Left cardiac atrium (tissue), 4 donors: Measurements from ENCODE around the gene CUX1. TPM values are rescaled to one million over a fixed set of nuclear protein-coding genes. Genes with fewer than 3 reads are reported as not detected.
"Not testable (repeated sequence)": the region's sequence is repeated elsewhere in the genome, so short reads cannot be mapped to it uniquely, and the experiment has no call there.

Experiments
- ATAC-seq, 2 donors: fragments of 200-7000 bp; cut with Tn5 transposase; one replicate each; pipeline ENCODE4 v1.9.1; 2020; ENCODE audit warnings: mild to moderate bottlenecking in 2 of 2, moderate library complexity in 2 of 2
- DNase-seq: peaks from one replicate; pipeline ENCODE4 v3.0.0-alpha.2; 2020
- intact Hi-C, 2 donors: fragments of 100-400 bp; cut with DNase I; formaldehyde crosslinking; loops; one replicate each; pipeline versions ENCODE4 v1.14.1 to v1.15.1; 2022 to 2023
- total RNA-seq, 2 donors: library from RNA; stranded (reverse); fragmentation: NEBNext Ultra II Directional; extraction: Animal tissue kit (Norgen Biotek cat#: 25700); gene quantifications; one replicate each; pipeline ENCODE4 v1.2.1, GENCODE V29; 2021
- donor health status: DM: no; HTN: yes; CAD: no.
- donor health status: DM: no; HTN: yes; CAD: no; lungs with severe emphysema.
- donor health status: DM: yes; HTN: yes; CAD: no.
- donor health status: Dilated cardiomyopathy.

The CUX1 gene
- total RNA-seq, 2 donors from 2014 or later, result 81.6 to 108 TPM

DNA sequence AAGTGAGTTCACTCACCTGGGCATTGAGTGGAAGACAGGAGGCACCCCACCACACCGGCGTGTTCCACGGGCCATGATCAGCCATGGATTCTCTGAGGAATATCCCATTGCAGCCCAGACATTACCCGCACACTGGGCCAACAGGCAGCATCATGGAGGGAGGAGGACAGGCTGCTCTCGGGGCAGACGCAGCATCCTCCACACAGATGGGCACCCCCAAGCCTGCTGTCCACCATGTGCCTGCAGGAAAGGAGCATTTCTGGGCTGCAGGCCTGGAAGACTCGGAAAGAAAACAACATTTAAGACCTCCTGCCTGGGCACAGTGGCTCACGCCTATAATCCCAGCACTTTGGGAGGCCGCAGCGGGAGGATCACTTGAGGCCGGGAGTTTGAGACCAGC, 398.3 kb downstream of the CUX1 start:
- intact Hi-C loops, result no loop called here
- no peak for ATAC-seq

DNA sequence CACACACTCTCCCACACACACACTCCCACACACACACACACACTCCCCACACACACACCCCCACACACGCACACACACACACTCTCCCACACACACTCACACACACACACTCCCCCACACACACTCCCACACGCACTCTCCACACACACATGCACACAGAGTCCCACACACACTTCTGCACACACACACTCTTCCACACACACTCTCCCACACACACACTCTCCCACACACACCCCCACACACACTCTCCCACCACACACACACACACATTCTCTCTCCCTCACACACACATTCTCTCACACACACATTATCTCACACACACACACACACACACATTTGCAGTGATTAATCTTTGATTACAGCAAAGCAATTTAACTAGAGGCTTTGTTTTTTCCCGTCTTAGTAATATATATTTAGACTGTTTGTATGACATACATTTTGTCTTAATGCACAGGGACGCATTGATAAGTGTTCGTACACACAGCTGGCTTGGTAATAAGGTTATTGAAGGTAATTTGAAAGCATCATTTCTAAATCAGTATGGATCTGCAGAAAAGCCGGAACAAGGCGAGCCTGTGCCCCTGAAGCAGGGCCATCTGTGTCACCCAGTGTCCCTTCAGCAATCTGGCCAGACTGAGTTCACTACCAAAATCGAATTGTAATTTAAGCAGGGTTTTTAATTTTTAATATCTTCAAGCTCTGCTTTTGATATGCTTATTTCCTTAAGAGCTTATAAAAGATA, 399.3 kb downstream of the CUX1 start:
- intact Hi-C loops, result no loop called here
- no peak for DNase-seq
- no peak for ATAC-seq

More for the DNA sequence above, 398.3 kb downstream of the CUX1 start:
- DNase-seq, result no peak

DNA sequence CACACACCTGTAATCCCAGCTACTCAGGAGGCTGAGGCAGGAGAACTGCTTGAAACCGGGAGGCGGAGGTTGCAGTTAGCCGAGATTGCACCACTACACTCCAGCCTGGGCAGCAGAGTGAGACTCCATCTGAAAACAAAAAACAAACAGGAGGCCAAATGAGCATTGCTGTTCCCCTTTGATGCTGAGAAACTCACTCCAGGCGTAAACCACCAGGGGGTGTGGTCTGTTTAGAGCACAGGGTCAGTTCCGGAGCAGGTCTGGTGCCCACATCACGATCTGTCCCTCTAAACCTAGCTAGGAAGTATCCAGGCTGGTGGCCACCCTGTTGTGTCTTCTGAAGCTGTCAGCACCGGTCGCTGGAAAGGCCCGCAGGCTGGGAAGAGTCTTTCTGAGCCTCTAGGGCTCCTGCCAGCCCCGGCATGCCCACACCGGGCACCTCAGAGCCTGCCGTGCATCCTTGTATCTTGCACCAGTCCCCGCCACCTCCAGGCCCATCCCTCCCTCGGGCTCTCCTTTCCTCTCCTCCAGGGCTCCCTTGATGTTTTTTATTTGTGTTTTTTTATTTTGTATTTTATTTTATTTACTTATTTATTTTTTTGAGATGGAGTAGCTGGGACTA, 402.9 kb downstream of the CUX1 start:
- DNase-seq, result no peak

DNA sequence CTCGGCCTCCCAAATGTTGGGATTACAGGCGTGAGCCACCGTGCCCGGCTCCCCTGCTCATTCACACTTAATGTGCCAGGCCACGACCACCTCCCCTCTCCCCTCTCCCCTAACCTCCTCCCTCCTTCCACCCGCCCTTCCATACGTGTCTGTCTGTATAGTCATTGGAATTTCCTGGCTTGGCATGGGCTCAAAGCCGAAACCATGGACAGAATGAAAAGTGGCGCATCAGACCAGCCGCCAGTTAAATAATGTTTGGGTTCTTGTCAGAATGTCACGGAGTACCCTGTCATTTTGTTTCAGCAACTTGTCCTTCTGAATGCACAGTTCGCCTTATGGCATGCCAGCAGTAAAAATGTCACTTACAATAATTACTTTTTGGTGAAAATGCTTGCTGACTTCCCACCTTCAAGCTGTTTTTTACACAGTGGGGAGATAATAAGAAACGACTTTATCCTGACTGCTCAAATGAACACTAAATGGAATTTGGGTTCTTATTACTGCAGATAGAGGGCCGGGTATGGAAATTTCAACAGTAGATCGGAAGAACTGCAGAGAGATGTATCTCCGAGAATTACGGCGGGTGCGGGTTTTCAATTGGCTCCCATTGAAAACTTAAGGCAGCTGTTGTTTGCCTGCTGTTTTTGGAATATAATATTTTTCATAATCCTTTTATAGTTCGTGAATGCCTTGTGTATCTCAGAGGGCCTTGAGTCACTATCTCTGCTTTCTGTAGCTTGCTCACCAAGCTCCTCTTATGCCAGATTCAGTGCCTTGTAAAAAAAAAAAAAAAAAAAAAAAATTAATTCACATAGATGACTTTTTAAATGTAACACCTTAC, 403.8 kb downstream of the CUX1 start:
- DNase-seq (no peak), ATAC-seq (no peak)
- intact Hi-C loops, result no loop called here

More for the DNA sequence above, 402.9 kb downstream of the CUX1 start:
- peak in 1 of 2 donors; percentile 31 for ATAC-seq
- intact Hi-C loops, result no loop called here

DNA sequence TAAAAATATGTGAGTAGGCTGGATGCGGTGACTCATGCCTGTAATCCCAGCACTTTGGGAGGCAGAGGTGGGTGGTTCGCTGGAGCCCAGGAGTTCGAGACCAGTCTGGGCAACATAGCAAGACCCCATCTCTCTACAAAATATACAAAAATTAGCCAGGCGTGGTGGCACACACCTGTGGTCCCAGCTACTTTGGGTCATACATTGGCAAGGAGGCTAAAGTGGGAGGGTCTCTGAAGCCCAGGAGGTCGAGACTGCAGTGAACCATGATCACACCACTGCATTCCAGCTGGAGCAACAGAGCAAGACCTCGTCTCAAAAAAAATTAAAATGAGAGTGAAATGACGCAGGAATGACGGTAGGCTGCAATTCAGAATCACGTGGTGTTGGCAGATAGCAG, 404.5 kb downstream of the CUX1 start:
- DNase-seq (no peak), ATAC-seq (no peak)
- intact Hi-C loops, result no loop called here

DNA sequence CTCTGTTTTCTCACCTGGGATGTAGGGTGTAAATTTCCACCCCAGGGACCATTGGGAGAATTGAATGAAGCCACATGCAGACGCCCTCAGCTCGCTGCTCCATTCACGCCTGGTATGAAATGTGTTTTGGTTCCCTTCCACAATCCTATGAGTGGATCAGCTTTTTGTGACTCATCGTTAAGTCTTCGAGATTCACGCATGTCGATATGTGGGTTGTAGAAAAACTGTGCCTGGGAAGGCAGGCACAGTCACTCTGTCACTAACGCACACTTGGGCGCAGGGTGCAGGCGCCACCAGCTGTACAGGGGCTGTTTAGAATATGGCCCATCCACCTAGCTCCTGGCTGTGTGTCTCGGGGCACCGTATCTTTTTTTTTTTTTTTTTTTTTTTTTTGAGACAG, 405.0 kb downstream of the CUX1 start:
- DNase-seq, result no peak
- intact Hi-C loops, result no loop called here
- no peak for ATAC-seq

DNA sequence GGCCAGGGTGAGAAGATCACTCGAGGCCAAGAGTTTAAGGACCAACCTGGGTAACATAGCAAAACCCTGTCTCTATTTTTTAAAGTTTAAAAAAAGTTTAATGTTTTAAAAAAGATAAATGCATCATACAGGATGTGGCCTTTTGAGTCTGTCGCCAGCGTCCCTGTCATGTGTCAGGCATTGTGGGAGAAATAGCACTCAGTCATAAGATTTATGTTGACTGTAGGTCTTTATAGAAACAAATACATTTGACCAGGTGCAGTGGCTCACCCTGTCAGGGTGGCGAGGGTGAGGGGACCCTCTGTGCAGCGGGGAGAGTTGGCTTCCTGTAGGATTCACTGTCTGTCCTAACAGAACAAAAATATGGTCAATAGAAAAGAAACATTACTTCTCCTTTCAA, 405.8 kb downstream of the CUX1 start:
- no peak for ATAC-seq
- DNase-seq, result no peak
- intact Hi-C loops, result no loop called here

DNA sequence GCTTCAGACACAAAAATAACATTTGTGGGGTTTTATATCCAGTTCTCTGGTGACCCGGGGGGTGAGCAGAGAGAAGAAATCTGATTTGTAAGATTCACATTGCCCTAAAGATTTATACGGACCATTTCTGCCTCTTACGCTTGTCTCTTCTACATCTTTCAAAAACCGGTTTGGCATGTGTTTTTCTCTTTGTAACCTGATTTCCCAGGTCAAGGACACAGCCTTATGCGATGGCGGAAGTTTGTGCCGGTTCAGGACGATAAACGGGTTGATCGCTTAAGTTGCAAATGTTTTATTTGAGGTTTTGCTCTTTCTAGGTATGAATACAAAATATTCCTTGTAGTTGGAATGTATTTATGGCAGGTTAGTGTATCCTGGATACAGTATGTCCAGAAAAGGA, 407.6 kb downstream of the CUX1 start:
- no peak for DNase-seq
- no peak for ATAC-seq
- intact Hi-C loops, result no loop called here

DNA sequence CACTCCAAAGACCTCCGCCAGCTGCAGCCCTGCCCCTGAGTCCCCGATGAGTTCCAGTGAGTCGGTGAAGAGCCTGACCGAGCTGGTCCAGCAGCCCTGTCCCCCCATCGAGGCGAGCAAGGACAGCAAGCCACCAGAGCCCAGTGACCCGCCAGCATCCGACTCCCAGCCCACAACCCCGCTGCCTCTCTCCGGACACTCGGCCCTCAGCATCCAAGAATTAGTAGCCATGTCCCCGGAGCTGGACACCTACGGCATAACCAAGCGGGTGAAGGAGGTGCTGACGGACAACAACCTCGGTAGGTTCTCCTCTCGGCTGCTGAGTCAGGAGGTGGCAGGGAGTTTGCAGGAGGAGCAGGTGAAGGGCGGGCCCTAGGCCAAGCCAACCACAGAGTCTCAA, 409.9 kb downstream of the CUX1 start:
- DNase-seq, result no peak
- ATAC-seq, result no peak
- intact Hi-C loops, result no loop called here

DNA sequence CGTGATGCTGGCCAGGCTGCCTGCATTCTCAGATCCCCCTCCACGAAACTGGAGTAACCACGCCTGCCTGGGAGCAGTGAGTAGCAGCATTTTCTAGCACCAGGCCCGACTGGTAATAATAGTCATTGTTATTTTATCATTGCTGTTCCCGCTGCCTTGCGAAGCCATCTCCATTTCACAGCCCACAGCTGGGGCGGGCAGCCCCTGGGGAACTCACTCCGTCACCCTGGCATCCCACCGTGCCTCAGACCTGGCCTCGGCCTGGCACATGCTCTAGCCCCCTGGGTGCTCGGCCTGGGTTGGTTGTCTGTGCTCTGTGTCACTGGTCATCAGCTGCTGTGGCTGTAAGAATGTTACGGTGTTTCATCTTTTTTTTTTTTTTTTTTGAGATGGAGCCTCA, 411.5 kb downstream of the CUX1 start:
- intact Hi-C loops, result no loop called here
- no peak for DNase-seq
- no peak for ATAC-seq

DNA sequence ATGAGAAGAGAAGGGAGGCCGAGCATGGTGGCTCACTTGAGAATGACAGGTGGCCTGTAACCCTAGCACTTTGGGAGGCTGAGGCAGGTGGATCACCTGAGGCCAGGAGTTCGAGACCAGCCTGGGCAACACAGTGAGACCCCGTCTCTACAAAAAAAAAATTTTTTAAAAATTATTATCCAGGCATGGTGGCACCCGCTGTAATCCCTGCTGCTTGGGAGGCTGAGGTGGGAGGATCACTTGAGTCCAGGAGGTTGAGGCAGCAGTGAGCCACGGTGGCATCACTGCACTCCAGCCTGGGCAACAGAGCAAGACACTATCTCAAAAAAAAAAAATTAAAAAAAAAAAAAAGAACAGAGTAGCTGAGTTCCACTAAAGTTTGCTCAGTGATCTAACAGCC, 412.7 kb downstream of the CUX1 start:
- intact Hi-C loops, result loop anchor here (5.0 to 10.0 kb wide), 5 partner anchors 45 to 625 kb away; partner anchors contain the start of gene CUX1 (in 1 of the 2)
- not testable (repeated sequence) for ATAC-seq, DNase-seq

DNA sequence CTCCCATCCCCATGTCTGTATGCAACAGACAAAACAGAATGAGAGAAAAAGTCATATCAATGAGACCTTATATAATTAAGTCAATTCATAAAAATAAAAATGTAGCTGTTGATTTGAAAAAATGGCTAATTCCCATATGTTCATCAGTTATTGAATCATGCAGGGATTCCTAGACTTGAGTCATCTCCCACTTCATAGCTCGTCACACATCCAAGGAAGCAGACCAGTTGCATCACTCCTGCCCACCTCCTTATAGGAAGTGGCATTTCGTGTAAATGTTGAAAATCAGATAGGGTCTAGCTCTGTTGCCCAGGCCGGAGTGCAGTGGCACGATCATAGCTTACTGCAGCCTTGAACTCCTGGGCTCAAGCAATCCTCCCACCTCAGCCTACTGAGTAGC, 413.2 kb downstream of the CUX1 start:
- intact Hi-C loops, result loop anchor here (5.0 to 10.0 kb wide), 5 partner anchors 46 to 626 kb away; partner anchors contain the start of gene CUX1 (in 1 of the 2)
- ATAC-seq (no peak), DNase-seq (no peak)

DNA sequence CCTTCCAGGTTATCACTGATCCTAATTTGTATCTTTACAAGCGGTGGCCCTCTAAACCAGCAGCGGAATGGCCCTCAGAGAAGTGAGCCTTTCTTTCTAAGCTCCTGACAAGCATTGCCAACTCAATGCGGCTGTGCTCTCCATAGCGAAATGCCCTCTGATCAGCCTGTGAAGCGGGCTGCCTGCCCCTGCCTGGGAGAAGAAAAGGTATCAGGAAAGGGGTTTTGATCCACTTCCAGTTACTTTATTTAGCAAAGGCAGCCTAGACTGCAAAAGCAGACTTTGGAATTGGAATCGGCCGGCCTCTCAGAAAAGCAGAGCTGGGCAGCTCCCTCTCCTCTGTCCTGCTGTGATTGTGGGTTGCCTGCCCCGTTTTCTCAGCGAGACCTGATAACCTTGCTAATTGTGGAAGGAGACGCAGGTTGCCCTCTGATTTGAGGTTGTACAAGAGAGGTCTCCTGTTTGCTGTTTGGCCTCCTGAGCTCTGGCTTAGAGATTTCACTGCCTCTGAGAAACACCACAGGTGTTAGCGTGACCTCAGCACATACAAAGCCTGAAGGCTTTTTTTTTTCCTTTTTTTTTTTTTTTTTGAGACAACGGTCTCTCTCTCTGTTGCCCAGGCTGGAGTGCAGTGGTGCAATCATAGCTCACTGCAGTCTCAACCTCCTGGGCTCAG, 415.3 kb downstream of the CUX1 start:
- no peak for DNase-seq
- no peak for ATAC-seq
- intact Hi-C loops, result loop anchor here (5.0 to 10.0 kb wide), 5 partner anchors 48 to 628 kb away; partner anchors contain the start of gene CUX1 (in 1 of the 2)

DNA sequence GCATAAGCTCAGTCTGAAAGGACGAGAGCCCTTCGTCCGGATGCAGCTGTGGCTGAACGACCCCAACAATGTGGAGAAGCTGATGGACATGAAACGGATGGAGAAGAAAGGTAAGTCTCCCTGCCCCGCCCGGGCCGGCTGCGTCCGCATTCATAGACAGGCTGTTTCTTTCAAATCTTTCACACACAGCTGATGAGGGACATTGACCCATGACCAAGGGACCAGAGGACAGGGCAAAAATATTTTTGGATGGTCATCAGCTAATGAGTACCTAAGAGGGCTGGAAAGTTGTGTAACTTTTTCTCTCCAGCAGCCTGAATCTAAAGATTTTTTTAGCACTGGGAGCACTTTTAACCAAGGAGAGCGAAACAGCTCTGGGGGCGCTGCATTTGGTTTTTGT, 416.7 kb downstream of the CUX1 start:
- intact Hi-C loops, result loop anchor here (5.0 to 10.0 kb wide), 5 partner anchors 49 to 629 kb away; partner anchors contain the start of gene CUX1 (in 1 of the 2)
- no peak for ATAC-seq
- DNase-seq, result no peak

DNA sequence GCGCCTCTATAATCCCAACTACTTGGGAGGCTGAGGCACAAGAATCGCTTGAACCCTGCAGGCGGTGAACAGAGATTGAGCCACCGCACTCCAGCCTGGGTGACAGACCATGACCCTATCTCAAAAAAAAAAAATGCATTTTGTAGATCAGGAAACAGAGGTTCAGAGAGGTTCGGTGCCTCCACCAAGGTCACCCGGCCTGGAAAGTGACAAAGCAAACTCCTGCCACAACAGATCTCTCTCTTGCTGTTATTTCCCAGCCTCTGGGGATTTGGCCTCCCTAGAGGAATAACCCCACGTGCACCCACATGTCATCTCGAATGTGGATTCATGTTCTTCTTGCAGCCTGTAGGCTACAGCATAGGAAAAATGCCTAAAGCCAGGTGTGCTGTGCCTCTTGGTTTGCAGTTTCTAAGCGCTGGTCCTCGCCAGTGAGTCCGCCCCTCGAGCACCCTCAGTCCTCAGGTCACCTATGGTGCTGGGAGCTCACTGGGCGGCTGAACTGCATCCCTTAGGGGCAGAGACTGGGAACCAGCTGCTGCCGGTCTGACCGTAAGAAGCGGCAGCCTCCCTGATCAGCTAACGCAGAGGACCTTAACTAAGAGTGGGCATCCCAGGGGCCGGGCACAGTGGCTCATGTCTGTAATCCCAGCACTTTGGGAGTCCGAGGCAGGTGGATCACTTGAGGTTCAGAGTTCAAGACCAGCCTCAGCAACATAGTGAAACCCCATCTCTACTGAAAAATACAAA, 417.6 kb downstream of the CUX1 start:
- no peak for ATAC-seq

DNA sequence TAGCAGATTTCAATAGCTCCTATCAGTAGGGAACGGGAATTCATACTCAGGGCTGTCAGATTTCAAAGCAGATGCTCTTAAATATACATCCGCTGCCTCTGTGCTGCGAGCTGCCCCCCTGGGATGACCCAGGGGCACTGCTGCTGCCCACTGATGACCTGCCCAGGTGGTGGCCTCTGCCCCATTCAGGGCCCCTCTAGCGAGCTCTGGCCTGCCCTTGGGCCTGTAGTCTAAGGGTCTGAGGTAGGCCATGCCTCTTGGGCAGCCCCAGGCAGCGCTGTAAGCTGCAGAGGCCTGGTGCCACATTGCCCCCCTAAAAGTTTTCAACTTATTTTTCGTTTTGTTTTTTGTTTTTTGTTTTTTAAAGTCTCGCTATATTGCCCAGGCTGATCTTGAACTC, 418.7 kb downstream of the CUX1 start:
- no peak for ATAC-seq
- intact Hi-C loops, result loop anchor here (2.0 to 10.0 kb wide), 5 partner anchors 51 to 631 kb away; no protein-coding TSS in a partner anchor
- DNase-seq, result no peak

More for the DNA sequence above, 417.6 kb downstream of the CUX1 start:
- DNase-seq, result no peak
- intact Hi-C loops, result loop anchor here (5.0 to 10.0 kb wide), 5 partner anchors 50 to 630 kb away; partner anchors contain the start of gene CUX1 (in 1 of the 2)

DNA sequence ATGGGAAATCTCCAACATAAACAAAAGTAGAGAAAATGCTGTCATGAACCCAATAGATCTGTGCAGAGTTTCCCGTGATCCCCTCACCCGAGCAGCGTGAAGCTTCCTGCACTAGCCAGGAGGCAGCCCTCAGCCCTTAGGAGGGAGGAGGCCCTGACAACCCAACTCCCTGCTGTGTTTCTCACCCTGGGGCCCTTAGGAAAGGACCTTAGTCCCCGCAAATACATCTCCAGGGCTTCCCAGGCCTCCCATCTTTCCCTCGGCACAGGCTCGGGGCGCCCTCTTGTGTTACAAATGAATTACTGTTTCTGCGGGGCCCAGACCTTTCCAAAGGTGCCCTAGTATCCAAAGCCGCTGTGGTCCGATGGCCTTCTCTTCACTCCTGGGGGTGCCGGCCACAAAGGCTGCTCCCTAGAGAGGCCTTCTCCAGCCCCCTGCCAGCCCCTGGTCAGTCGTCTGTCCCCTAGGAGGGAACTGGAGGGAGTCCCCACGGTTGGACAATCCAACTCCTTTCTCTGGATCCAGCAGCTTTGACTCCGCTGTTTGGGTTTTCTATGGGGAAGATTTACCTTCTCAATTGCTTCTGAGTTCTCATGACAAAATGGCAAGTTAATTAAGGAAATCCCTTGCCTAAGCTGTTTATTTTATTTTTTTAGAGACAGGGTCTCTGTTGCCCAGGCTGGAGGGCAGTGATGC, 419.3 kb downstream of the CUX1 start:
- intact Hi-C loops, result loop anchor here (2.0 to 10.0 kb wide), 5 partner anchors 52 to 632 kb away; no protein-coding TSS in a partner anchor
- ATAC-seq (peak; percentile 87 to 88), DNase-seq (peak; percentile 61)
